Mesothelial cell of epicardium (in vitro differentiated cells): ENCODE results near the gene ARID4A. TPM values are rescaled to one million over a fixed set of nuclear protein-coding genes. Genes with fewer than 3 reads are reported as not detected.

Source experiments
- DNase-seq, 2 experiments: peaks; one replicate each; pipeline ENCODE4 v3.0.0; 2021; ENCODE audit warnings: low spot score in 2 of 2; ENCODE audit not compliant: unreplicated experiment in 2 of 2
- H3K27ac Mint-ChIP-seq: 2 replicates; pipeline ENCODE4 v1.8.0; 2021; ENCODE audit warnings: mixed read lengths
- H3K27me3 Mint-ChIP-seq: 2 replicates; pipeline ENCODE4 v1.8.0; 2021; ENCODE audit warnings: low read depth, mixed read lengths
- H3K36me3 Mint-ChIP-seq: 2 replicates; pipeline ENCODE4 v1.8.0; 2021; ENCODE audit warnings: mixed read lengths
- H3K4me1 Mint-ChIP-seq: 2 replicates; pipeline ENCODE4 v1.8.0; 2021; ENCODE audit warnings: mixed read lengths
- H3K4me3 Mint-ChIP-seq: 2 replicates; pipeline ENCODE4 v1.8.0; 2021; ENCODE audit warnings: mild to moderate bottlenecking, moderate library complexity, mixed read lengths
- H3K9me3 Mint-ChIP-seq: 2 replicates; pipeline ENCODE4 v1.8.0; 2021; ENCODE audit warnings: mixed read lengths
- CTCF ChIP-seq: fragments of 200-600 bp; sonication (generic); IDR thresholded peaks from one replicate; pipeline ENCODE4 v1.5.0; 2021; ENCODE audit warnings: antibody characterized with exemption; ENCODE audit not compliant: unreplicated experiment
- total RNA-seq: library from RNA; stranded (reverse); gene quantifications from 3 replicates; pipeline ENCODE4 v1.2.1, GENCODE V29; 2021

The ARID4A gene
- total RNA-seq, 1 donor from 2014 or later: 32.9 TPM

GRCh38 chr14:58296726-58297125 lies 1.6 kb upstream of the ARID4A start:
- no peak overlapping the region for H3K27ac Mint-ChIP-seq
- peaks cover 33% of the 10 kb centered on the region for H3K4me1 Mint-ChIP-seq
- DNase-seq: no peak
- no peaks in the 10 kb centered on the region for H3K9me3 Mint-ChIP-seq
- TF ChIP-seq CTCF: no peak
- no peaks in the 10 kb centered on the region for H3K27me3 Mint-ChIP-seq
- H3K4me3 Mint-ChIP-seq: no peak overlapping the region
- H3K36me3 Mint-ChIP-seq: peaks cover 26% of the 10 kb centered on the region

DNA sequence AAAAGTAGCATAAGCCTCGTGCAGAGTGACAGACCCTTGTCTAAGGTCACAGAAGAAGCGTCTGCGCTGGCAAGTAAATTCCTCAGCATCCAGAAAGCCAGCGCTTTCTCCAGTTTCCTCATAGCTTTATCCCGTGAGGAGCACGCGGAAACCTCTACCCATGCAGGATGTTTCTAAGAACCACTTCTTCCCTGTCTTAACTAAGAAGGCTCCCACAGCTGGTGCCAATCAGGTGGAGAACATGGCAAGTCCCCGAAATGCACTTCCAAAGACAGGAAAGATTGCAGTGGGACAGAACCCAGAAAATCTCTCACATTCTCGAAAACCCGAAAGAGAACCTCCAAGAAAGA lies 968 bp upstream of the ARID4A start:
- H3K4me3 Mint-ChIP-seq: no peak overlapping the region
- TF ChIP-seq CTCF: no peak
- peaks cover 28% of the 10 kb centered on the region for H3K36me3 Mint-ChIP-seq
- no peaks in the 10 kb centered on the region for H3K27me3 Mint-ChIP-seq
- no peaks in the 10 kb centered on the region for H3K9me3 Mint-ChIP-seq
- peaks cover 33% of the 10 kb centered on the region for H3K4me1 Mint-ChIP-seq
- H3K27ac Mint-ChIP-seq: no peak overlapping the region
- no peak for DNase-seq

GRCh38 chr14:58297762-58298476 lies 436 bp upstream of the ARID4A start:
- H3K27ac Mint-ChIP-seq: no peak overlapping the region

DNA sequence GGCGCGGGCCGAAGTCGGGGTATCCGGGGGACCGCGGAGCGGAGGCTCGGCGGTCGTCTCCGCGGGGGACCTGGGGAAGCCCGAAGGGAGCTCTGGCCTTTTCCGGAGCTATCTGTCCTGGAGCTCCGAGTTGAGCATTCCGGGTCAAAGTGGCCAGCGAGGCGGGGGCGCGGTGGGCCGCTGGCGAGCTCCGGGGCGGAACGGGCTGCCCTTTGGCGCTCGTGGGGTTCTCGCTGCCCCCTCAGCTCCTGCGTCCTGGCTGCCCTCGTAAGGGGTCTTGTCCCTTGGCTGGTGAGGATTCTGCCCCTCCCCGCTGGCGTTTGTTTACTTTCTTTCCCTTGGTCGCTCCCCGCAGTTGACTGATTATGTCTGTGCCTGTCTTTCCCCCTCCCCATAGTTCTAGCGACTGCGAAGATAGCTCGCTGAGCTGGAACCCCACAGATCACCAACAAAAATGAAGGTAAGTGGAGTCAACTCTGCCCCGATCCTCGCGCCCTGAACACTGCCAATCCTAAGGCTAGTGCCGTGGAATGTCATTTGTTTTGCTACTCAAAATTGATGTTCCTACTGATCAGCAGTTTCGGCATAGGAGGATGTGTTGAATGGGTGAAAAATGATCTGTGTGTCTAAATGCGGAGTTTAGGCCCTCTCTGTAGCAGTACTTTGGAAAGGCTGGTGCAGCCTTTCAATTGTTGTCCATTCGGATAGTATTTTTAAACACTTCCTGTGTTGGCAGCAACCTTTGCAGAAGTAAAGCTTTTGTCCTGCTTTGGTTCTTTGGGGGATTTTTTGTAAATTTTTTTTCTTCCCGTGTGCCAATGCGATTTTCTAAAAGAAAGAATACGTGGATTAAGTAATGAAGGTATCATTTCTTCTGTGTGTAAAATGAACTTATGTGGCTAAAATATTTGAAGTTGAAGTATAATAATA lies 1.3 kb downstream of the ARID4A start:
- Mint-ChIP-seq H3K27ac (peak overlapping the region; percentile 97), H3K9me3 (no peaks in the 10 kb centered on the region), H3K4me3 (peak overlapping the region; percentile 97), H3K27me3 (no peaks in the 10 kb centered on the region), H3K4me1 (peaks cover 26% of the 10 kb centered on the region), H3K36me3 (peaks cover 21% of the 10 kb centered on the region)
- no peak for TF ChIP-seq CTCF
- peak in 1 of 2 experiments; percentile 53 for DNase-seq

More at GRCh38 chr14:58297762-58298476, 436 bp upstream of the ARID4A start:
- no peaks in the 10 kb centered on the region for H3K9me3 Mint-ChIP-seq
- DNase-seq: peak; percentile 97 to 98
- no peaks in the 10 kb centered on the region for H3K27me3 Mint-ChIP-seq
- no peak overlapping the region for H3K4me3 Mint-ChIP-seq
- TF ChIP-seq CTCF: no peak
- peaks cover 25% of the 10 kb centered on the region for H3K36me3 Mint-ChIP-seq
- peaks cover 28% of the 10 kb centered on the region for H3K4me1 Mint-ChIP-seq

DNA sequence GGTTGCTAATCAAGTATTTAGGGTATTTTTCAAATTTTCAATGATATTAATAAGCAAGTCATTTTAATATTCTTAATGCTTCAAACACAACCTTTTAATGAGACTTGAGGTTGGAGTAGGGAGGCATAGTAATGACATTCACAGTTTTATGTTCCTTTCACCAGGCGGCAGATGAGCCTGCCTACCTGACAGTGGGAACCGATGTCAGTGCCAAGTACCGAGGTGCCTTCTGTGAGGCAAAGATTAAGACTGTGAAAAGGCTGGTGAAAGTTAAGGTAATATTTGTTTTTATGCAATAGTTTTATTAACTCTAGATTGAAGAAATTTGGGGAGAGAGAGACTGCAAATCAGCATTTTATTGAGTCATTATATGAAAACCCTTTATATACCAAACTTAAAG lies 3.1 kb downstream of the ARID4A start:
- peaks cover 25% of the 10 kb centered on the region for H3K36me3 Mint-ChIP-seq
- H3K9me3 Mint-ChIP-seq: no peaks in the 10 kb centered on the region
- no peak overlapping the region for H3K4me3 Mint-ChIP-seq
- TF ChIP-seq CTCF: no peak
- peaks cover 18% of the 10 kb centered on the region for H3K4me1 Mint-ChIP-seq
- peak overlapping the region; percentile 34 for H3K27ac Mint-ChIP-seq
- no peak for DNase-seq
- H3K27me3 Mint-ChIP-seq: no peaks in the 10 kb centered on the region
